Activated T-helper 2 cell treated with anti-CD3 and anti-CD28 coated beads, Interferon-gamma antibody, Interleukin-2, Interleukin-4, amounts not matched to agents 10 μg/mL and 5 μg/mL and 100 μg/mL, durations not matched to agents 14 hours and 24 hours and 36 hours (primary cell): ENCODE measurements around the gene CIDEC. TPM values are rescaled to one million over a fixed set of nuclear protein-coding genes. Genes with fewer than 3 reads are reported as not detected.
"Not testable (repeated sequence)": the region's sequence is repeated elsewhere in the genome, so short reads cannot be mapped to it uniquely, and the experiment has no call there.

Experiments
- DNase-seq: peaks from one replicate; pipeline ENCODE4 v3.0.0; 2021; ENCODE audit warnings: low spot score
- H3K27ac Mint-ChIP-seq: one replicate; pipeline ENCODE4 v1.8.0; 2021; ENCODE audit warnings: mixed read lengths
- H3K27me3 Mint-ChIP-seq: one replicate; pipeline ENCODE4 v1.8.0; 2021; ENCODE audit warnings: low read depth, mixed read lengths
- H3K36me3 Mint-ChIP-seq: one replicate; pipeline ENCODE4 v1.8.0; 2021; ENCODE audit warnings: low read depth, mixed read lengths
- H3K4me1 Mint-ChIP-seq: one replicate; pipeline ENCODE4 v1.8.0; 2021; ENCODE audit warnings: low read depth, mixed read lengths
- H3K4me3 Mint-ChIP-seq: one replicate; pipeline ENCODE4 v1.8.0; 2021; ENCODE audit warnings: low read depth, mild to moderate bottlenecking, moderate library complexity, mixed read lengths
- H3K9me3 Mint-ChIP-seq: one replicate; pipeline ENCODE4 v1.8.0; 2021; ENCODE audit warnings: mixed read lengths
- intact Hi-C: fragments of 100-400 bp; cut with micrococcal nuclease; formaldehyde crosslinking; loops from one replicate; pipeline ENCODE4 v1.15.1; 2023
- total RNA-seq: library from RNA; stranded (reverse); gene quantifications from 2 replicates; pipeline ENCODE4 v1.2.3, GENCODE V29; 2022

Gene CIDEC
- total RNA-seq, 1 donor from 2014 or later = not detected

GRCh38 chr3:9897408-9898372, 17.6 kb upstream of the CIDEC start:
- H3K9me3 Mint-ChIP-seq = no peaks in the 10 kb centered on the region
- no peaks in the 10 kb centered on the region for H3K27me3 Mint-ChIP-seq
- DNase-seq = no peak
- no peak overlapping the region for H3K27ac Mint-ChIP-seq
- H3K36me3 Mint-ChIP-seq = peaks cover 28% of the 10 kb centered on the region
- peaks cover 34% of the 10 kb centered on the region for H3K4me1 Mint-ChIP-seq
- intact Hi-C loops = no loop called here
- H3K4me3 Mint-ChIP-seq = no peak overlapping the region

GRCh38 chr3:9896755-9897407, 16.8 kb upstream of the CIDEC start:
- H3K27me3 Mint-ChIP-seq, H3K27ac Mint-ChIP-seq, H3K9me3 Mint-ChIP-seq, DNase-seq, intact Hi-C loops, H3K4me3 Mint-ChIP-seq: not testable (repeated sequence)
- Mint-ChIP-seq H3K4me1 (peaks cover 30% of the 10 kb centered on the region), H3K36me3 (peaks cover 34% of the 10 kb centered on the region)

GRCh38 chr3:9895715-9896114, 15.7 kb upstream of the CIDEC start:
- H3K27ac Mint-ChIP-seq, DNase-seq, H3K4me3 Mint-ChIP-seq, H3K9me3 Mint-ChIP-seq, intact Hi-C loops, H3K27me3 Mint-ChIP-seq: not testable (repeated sequence)
- Mint-ChIP-seq H3K4me1 (peaks cover 29% of the 10 kb centered on the region), H3K36me3 (peaks cover 42% of the 10 kb centered on the region)

- Mint-ChIP-seq H3K4me1 (peaks cover 33% of the 10 kb centered on the region), H3K36me3 (peaks cover 45% of the 10 kb centered on the region), H3K9me3 (no peaks in the 10 kb centered on the region), H3K4me3 (no peak overlapping the region), H3K27me3 (no peaks in the 10 kb centered on the region), H3K27ac (peak overlapping the region; percentile 26)
- no peak for DNase-seq
- intact Hi-C loops = loop anchor here (5.0 kb wide), 2 partner anchors 496 to 544 kb away; partner anchors contain the start of gene SETD5
Measured at GRCh38 chr3:9893739-9894138, 13.7 kb upstream of the CIDEC start.

GRCh38 chr3:9891072-9891622, 11.1 kb upstream of the CIDEC start:
- peak overlapping the region; percentile 97 for H3K4me3 Mint-ChIP-seq
- H3K9me3 Mint-ChIP-seq = no peaks in the 10 kb centered on the region
- H3K36me3 Mint-ChIP-seq = peaks cover 41% of the 10 kb centered on the region
- H3K27ac Mint-ChIP-seq = peak overlapping the region; percentile 99
- no peaks in the 10 kb centered on the region for H3K27me3 Mint-ChIP-seq
- DNase-seq = no peak
- intact Hi-C loops = loop anchor here (2.0 to 5.0 kb wide), 4 partner anchors 24 to 546 kb away; partner anchors contain the start of genes RPUSD3 and SETD5
- peaks cover 33% of the 10 kb centered on the region for H3K4me1 Mint-ChIP-seq

- Mint-ChIP-seq H3K27ac (peak within 1 kb of the TSS; percentile 99), H3K9me3 (no peaks in the 10 kb centered on the region), H3K4me3 (peak within 1 kb of the TSS; percentile 97), H3K4me1 (peaks cover 31% of the 10 kb centered on the region), H3K27me3 (no peaks in the 10 kb centered on the region), H3K36me3 (peaks cover 39% of the 10 kb centered on the region)
- intact Hi-C loops = loop anchor here (1.0 to 5.0 kb wide), 7 partner anchors 13 to 547 kb away; partner anchors contain the start of genes BRPF1, CRELD1, RPUSD3 and SETD5
- peak; percentile 83 for DNase-seq
Measured at GRCh38 chr3:9890249-9891071, 10.4 kb upstream of the CIDEC start, which contains the start of gene JAGN1. TSS of gene JAGN1 (plus strand) at chr3:9890610. CDS start at chr3:9890723, 113 bp downstream.

GRCh38 chr3:9889405-9889804, 9.4 kb upstream of the CIDEC start:
- Mint-ChIP-seq H3K36me3 (peaks cover 32% of the 10 kb centered on the region), H3K4me1 (peaks cover 25% of the 10 kb centered on the region), H3K27me3 (no peaks in the 10 kb centered on the region), H3K27ac (no peak overlapping the region), H3K4me3 (no peak overlapping the region), H3K9me3 (no peaks in the 10 kb centered on the region)
- intact Hi-C loops = no loop called here
- DNase-seq = no peak

- Mint-ChIP-seq H3K27ac (no peak overlapping the region), H3K4me3 (no peak overlapping the region), H3K36me3 (peaks cover 24% of the 10 kb centered on the region), H3K9me3 (no peaks in the 10 kb centered on the region), H3K27me3 (peaks cover 3% of the 10 kb centered on the region), H3K4me1 (peaks cover 17% of the 10 kb centered on the region)
- no peak for DNase-seq
- intact Hi-C loops = no loop called here
Measured at GRCh38 chr3:9888540-9888939, 8.5 kb upstream of the CIDEC start.

- Mint-ChIP-seq H3K36me3 (peaks cover 14% of the 10 kb centered on the region), H3K27ac (no peak overlapping the region), H3K9me3 (no peaks in the 10 kb centered on the region)
Measured at GRCh38 chr3:9887480-9887879, 7.4 kb upstream of the CIDEC start.

GRCh38 chr3:9886328-9886727, 6.3 kb upstream of the CIDEC start:
- intact Hi-C loops = no loop called here
- no peak overlapping the region for H3K27ac Mint-ChIP-seq
- H3K4me1 Mint-ChIP-seq = peaks cover 4% of the 10 kb centered on the region
- H3K36me3 Mint-ChIP-seq = peaks cover 7% of the 10 kb centered on the region
- H3K27me3 Mint-ChIP-seq = peaks cover 3% of the 10 kb centered on the region
- DNase-seq = no peak
- H3K9me3 Mint-ChIP-seq = no peaks in the 10 kb centered on the region
- H3K4me3 Mint-ChIP-seq = no peak overlapping the region

More at GRCh38 chr3:9887480-9887879, 7.4 kb upstream of the CIDEC start:
- DNase-seq = no peak
- Mint-ChIP-seq H3K4me3 (no peak overlapping the region), H3K27me3 (peaks cover 3% of the 10 kb centered on the region), H3K4me1 (peaks cover 9% of the 10 kb centered on the region)
- intact Hi-C loops = no loop called here

- no peak overlapping the region for H3K4me3 Mint-ChIP-seq
- H3K27me3 Mint-ChIP-seq = peaks cover 3% of the 10 kb centered on the region
- H3K36me3 Mint-ChIP-seq = no peaks in the 10 kb centered on the region
- intact Hi-C loops = no loop called here
- DNase-seq = no peak
- H3K4me1 Mint-ChIP-seq = peaks cover 3% of the 10 kb centered on the region
- H3K9me3 Mint-ChIP-seq = no peaks in the 10 kb centered on the region
- H3K27ac Mint-ChIP-seq = no peak overlapping the region
Measured at GRCh38 chr3:9884555-9885165, 4.6 kb upstream of the CIDEC start.
